ENCODE data around the gene SND1. TPM values are rescaled to one million over a fixed set of nuclear protein-coding genes. Genes with fewer than 3 reads are reported as not detected.

The SND1 gene
- total and polyA plus RNA-seq, 12 donors, result 58.9 to 266 (median 132) TPM

DNA sequence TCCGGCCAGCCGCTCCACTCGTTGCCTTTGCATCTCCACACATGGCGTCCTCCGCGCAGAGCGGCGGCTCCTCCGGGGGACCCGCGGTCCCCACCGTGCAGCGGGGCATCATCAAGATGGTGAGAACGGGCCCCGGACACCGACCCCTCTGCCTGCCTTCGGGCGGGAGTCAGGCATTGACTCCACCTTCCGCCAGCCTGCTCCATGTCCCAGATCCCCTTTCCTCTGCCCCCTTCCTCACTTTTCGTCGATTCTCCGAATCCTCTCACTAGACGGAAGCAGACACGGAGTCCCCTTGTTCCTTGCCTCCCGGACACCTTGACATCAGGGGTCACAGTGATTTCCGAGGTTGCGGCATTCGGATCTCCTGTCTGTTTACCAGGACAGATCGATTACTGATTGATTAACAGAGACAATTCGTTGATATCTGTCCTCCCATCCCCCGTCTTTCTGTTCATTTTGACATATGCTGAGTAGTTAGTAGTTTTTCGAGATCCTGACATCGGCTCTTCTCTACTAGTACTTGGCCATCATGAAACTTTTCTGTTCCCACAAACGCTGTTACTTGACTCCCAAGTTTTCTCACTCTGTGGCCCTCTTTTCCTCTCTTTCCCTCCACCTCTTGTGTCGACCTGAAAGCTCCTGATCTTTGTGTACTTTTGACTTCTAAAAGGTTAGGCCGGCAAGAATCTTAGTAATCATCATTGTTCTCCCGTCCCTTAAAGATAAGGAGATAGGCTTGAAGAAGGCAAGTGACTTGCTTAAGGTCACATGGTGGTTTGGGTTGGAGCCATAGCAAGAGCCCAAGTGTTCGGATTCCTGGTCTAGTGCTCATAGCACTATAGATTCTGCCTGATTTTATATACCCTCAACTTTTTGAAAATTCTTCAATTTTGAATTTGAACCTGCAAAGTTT lies 597 bp downstream of the SND1 start:
- 2% methylated on average over 19 to 38 of the region's 38 CpGs for WGBS, 4 donors
- H3K9me3 ChIP-seq (replicated peaks in 1 of 3), result no peaks in the 10 kb centered on the region
- peak overlapping the region; percentile 45 to 98 (median 94) for H3K27ac ChIP-seq
- intact Hi-C loops (cut with DNase I), result no loop called here
- peaks cover 12 to 33% of the 10 kb centered on the region in 2 donors for H3K4me1 ChIP-seq (replicated peaks in 1 of 2)
- peak overlapping the region; percentile 65 to 95 (median 88) for H3K4me3 ChIP-seq
- peak in 1 of 7 donors; percentile 29 for DNase-seq
- TF ChIP-seq POLR2A (IDR thresholded peaks at IDR 0.05), result no peak
- TF ChIP-seq, protein P1, sequence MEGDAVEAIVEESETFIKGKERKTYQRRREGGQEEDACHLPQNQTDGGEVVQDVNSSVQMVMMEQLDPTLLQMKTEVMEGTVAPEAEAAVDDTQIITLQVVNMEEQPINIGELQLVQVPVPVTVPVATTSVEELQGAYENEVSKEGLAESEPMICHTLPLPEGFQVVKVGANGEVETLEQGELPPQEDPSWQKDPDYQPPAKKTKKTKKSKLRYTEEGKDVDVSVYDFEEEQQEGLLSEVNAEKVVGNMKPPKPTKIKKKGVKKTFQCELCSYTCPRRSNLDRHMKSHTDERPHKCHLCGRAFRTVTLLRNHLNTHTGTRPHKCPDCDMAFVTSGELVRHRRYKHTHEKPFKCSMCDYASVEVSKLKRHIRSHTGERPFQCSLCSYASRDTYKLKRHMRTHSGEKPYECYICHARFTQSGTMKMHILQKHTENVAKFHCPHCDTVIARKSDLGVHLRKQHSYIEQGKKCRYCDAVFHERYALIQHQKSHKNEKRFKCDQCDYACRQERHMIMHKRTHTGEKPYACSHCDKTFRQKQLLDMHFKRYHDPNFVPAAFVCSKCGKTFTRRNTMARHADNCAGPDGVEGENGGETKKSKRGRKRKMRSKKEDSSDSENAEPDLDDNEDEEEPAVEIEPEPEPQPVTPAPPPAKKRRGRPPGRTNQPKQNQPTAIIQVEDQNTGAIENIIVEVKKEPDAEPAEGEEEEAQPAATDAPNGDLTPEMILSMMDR (IDR thresholded peaks at IDR 0.05), result no peak
- H3K36me3 ChIP-seq (replicated peaks in 1 of 2), result no peaks in the 10 kb centered on the region
- no peaks in the 10 kb centered on the region for H3K27me3 ChIP-seq

DNA sequence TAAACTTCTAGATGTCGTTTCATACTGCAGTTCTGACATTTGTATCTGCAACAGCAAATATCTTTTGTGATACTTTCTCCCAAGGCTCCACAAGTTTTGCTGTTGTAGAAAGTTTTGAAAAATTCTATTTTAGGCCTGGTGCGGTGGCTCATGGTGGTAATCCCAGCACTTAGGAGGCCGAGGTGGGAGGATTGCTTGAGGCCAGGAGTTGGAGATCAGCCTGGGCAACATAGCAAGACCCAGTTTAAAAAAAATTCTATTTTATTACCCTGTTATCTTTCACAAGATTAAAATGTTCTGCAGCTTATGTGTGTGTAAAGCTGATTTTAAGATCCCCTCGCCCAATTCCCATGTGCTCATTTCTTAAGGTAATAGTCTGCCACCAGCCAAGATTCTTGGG lies 1.4 kb downstream of the SND1 start:
- intact Hi-C loops (cut with DNase I), result no loop called here
- 85 to 94% (median 90%) methylated on average over 4 of the region's 4 CpGs for WGBS, 4 donors
- Histone ChIP-seq H3K9me3 (replicated peaks in 1 of 3) (no peaks in the 10 kb centered on the region), H3K27ac (no peak overlapping the region), H3K4me3 (peak overlapping the region in 1 of 4 donors; percentile 89), H3K4me1 (replicated peaks in 1 of 2) (peaks cover 12 to 36% of the 10 kb centered on the region in 2 donors), H3K36me3 (replicated peaks in 1 of 2) (no peaks in the 10 kb centered on the region), H3K27me3 (no peaks in the 10 kb centered on the region)
- no peak for DNase-seq
- TF ChIP-seq, protein P1 (IDR thresholded peaks at IDR 0.05), result no peak
- TF ChIP-seq POLR2A (IDR thresholded peaks at IDR 0.05), result no peak

- H3K36me3 ChIP-seq (replicated peaks in 1 of 2), result no peaks in the 10 kb centered on the region
- H3K9me3 ChIP-seq (replicated peaks in 1 of 3), result no peaks in the 10 kb centered on the region
- H3K4me1 ChIP-seq (replicated peaks in 1 of 2), result peaks cover 12 to 43% of the 10 kb centered on the region in 2 donors
- intact Hi-C loops (cut with DNase I), result no loop called here
- DNase-seq, result no peak
- 60 to 67% (median 64%) methylated on average over 5 of the region's 5 CpGs for WGBS, 4 donors
- H3K27me3 ChIP-seq, result no peaks in the 10 kb centered on the region
- no peak for TF ChIP-seq POLR2A (IDR thresholded peaks at IDR 0.05)
- TF ChIP-seq, protein P1 (IDR thresholded peaks at IDR 0.05), result no peak
- H3K27ac ChIP-seq, result peak overlapping the region in 1 of 5 donors; percentile 4
- H3K4me3 ChIP-seq, result peak overlapping the region in 1 of 4 donors; percentile 4
Measured at GRCh38 chr7:127654404-127655394, 2.7 kb downstream of the SND1 start.

DNA sequence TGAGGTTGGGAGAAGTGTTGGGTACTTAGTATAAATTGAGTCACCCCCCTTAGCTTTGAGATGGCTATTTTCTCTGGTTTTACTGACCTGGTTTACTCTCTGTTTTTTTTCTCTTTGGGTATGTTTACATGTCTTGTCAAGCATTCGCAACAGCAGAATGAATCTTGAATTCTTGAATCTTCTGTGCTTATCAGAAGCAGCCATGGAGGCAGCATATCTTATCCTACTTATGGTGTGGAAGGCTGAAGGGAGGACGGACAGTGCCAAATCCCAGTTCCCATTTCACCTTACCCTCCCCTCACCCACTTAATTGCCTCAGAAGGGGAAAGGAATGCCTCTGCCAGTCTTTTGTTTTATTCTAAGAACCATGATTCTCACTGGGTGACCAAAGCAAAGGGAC lies 3.7 kb downstream of the SND1 start:
- H3K9me3 ChIP-seq (replicated peaks in 1 of 3), result no peaks in the 10 kb centered on the region
- DNase-seq, result no peak
- H3K27ac ChIP-seq, result no peak overlapping the region
- no peak overlapping the region for H3K4me3 ChIP-seq
- H3K4me1 ChIP-seq (replicated peaks in 1 of 2), result peaks cover 12 to 43% of the 10 kb centered on the region in 2 donors
- 77 to 85% (median 81%) methylated on average over 2 of the region's 2 CpGs for WGBS, 4 donors
- no peaks in the 10 kb centered on the region for H3K27me3 ChIP-seq
- intact Hi-C loops (cut with DNase I), result no loop called here
- H3K36me3 ChIP-seq (replicated peaks in 1 of 2), result no peaks in the 10 kb centered on the region
- TF ChIP-seq POLR2A (IDR thresholded peaks at IDR 0.05), result no peak
- TF ChIP-seq, protein P1 (IDR thresholded peaks at IDR 0.05), result no peak
